NCI-H1417 treated with DMSO at 0.1 percent for 48 hours (cell line): ENCODE measurements around the gene EN2.

Source experiments
- DNase-seq: peaks from one replicate; lab custom pipeline; 2025; lab: John Stamatoyannopoulos, UW

EN2 gene

DNA sequence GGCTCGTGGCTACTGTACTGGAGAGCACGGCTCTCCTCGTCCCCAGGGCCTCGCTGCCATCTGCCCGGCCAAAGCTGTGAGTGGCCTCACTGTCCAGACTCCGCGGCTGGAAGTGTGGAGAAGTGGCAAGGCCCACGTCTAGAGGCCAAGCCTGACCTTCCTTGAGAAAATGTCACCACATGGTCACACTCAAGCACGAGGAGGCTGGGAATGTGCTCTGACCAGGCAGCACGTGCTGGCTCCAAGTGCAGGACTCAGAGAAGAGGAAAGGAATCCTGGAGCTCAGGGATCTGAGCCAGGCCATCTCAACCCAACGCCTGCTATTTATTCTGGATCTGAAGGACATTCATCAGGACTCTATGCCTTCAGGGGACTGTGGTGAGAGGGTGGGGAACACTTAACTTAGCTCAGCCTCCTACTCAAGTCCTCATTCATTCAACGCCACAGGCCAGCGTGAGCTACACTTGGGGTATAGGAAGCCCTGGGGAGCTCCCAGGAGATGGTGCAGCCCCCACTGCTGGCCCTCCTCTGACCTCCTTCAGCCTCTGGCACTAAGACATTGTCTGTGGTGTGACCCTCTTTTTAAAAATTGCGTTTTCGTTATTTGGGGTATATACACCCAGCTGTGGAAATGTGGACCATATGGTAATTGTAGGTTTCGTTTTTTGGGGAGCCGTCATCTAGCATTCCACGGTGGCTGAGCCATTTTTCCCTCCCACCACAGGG, 29.0 kb downstream of the EN2 start:
- DNase-seq = no peak

DNA sequence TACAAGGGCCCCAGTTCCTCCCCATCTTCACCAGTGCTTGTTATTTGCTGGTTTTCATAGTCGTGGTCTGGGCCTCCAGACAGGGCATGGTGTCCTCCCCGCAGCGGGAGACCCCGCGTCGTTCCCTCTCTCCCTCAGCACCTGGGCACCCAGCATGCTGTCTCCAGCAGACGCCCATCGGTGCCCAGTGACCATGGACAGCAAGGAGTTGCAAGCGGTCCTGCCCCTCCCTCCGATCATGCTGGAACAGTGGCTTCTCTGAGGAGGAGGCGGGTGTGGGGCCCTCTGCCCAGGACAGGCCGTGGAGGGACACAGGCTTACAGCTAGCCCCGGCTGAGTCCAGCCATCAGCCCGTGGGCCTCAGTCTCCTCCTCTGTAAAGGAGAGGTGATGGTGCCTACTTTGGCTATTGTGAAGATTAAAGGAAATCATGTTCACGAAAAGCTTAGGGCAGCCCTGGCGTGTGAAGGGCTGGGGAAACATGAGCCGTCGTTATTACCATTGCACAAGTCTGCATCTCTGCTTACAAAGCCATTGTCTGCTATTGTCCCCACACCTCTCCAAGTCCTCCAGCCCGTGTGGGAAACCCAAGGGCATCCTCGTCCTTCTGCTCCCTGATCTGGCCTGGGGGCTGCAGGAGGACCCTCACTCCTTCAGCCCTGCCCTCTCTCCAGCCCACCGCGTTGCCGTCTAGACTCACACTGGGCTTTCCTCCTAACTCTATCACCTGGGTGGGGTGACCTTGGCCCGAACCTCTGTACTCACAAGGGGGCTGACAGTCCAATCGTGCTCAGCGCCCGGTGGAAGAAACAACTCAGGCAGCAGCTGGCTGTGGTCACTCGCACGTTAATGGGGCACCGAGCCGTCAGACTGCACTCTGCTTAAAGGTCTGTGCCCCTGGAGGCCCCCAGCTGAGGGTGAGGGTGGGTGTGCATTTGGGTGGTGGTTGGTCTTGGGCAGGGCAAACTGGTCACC, 29.9 kb downstream of the EN2 start:
- DNase-seq = no peak

DNA sequence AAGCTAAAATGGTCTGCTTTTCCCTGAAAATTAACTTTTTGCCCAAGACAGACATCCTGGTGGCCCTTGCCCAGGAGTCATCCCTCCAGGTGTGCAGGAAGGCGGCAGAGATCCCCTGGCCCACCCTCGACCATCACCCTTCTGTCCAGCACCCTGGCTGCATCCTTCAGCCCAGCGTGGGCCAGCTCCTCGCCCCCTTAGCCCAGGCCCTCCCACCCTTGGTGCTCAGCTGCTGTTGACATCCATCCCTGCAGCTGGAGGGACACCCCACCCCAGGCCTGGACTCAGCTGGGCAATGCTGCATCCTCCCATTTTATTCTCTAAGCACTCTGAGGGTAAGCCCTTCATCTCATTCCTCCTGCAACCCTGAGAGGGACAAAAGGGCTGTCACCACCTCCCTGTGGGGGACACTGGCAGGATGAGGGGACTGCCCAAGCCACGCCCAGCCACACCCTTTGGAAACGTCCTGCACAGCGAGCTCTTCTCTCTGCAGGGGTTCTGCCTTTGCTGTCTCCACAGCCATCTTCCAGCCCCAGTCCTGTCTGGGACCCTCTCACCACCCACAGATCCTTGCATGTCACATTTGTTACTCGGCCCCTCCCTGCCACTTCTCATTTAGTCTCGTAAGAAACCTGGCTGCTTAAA, 30.7 kb downstream of the EN2 start:
- no peak for DNase-seq

DNA sequence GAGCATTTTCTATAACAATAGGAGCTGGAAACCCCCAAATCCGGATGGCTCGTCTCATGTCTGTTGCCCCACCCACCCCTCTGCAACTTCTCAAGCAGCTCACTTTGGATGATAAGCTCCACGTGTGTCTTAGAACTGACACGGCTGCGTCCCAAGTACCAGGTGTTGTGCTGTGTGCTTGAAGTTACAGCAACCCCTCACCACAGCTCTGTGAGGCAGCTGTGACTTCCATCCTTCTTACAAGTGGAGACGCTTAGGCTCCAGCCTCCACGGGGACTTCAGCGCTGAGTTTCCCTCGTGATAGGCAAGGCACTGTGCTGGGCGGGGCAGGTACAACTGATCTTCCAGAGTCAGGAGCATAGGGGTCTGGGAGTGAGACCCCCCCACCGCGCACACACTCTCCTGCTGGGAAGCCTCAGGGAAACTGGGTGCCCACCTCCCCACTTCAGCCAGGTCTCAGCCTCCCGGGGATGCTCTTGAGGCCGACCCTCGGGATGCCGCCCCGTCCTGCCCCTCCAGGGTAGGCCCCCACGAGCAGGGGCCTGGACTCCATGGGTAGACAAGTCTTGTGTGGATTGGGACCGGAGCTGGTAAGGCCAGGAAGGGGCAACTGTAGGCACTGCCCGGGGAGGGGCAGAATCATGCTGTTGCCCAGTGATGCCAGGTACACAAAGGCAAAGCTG, 31.4 kb downstream of the EN2 start:
- DNase-seq = no peak

DNA sequence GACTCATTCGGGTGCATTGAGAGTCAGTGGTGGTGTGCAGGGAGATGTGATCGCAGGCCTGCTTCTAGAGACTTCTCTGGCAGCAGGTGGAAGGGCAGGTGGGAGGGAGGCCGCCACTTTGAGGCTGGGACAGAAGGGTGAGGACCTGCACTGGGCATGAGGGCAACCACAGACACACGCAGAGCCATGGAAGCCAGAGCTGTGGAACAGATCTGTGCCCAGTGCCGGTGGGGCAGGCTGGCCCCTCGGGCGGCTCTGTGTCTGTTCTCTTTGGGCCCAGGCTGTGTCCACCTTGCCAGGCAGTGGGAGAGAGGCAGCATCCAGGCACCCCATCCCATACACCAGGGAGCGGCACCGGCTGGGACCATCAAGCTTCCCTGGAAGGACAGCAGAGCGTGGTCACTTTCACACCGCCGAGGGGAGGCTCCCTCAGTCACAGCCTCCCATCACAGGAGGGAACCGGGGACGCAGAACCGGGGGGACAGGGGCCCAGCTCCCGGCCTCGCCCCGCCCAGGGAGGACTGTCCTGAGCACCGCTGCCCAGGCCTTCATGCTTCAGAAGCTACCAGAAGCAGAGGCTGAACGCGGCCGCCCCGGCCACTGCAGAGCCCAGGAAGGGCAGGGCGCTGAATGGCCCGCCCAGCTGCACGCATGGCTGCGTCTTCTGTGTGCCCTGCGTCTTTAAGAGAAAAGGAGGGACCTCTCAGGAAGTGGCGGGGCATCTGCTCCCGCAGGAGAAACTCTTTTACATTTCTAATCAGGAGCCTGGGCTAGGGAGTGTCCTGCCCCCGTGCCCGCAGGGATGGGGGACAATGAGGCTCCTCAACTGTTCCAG, 32.1 kb downstream of the EN2 start:
- no peak for DNase-seq

DNA sequence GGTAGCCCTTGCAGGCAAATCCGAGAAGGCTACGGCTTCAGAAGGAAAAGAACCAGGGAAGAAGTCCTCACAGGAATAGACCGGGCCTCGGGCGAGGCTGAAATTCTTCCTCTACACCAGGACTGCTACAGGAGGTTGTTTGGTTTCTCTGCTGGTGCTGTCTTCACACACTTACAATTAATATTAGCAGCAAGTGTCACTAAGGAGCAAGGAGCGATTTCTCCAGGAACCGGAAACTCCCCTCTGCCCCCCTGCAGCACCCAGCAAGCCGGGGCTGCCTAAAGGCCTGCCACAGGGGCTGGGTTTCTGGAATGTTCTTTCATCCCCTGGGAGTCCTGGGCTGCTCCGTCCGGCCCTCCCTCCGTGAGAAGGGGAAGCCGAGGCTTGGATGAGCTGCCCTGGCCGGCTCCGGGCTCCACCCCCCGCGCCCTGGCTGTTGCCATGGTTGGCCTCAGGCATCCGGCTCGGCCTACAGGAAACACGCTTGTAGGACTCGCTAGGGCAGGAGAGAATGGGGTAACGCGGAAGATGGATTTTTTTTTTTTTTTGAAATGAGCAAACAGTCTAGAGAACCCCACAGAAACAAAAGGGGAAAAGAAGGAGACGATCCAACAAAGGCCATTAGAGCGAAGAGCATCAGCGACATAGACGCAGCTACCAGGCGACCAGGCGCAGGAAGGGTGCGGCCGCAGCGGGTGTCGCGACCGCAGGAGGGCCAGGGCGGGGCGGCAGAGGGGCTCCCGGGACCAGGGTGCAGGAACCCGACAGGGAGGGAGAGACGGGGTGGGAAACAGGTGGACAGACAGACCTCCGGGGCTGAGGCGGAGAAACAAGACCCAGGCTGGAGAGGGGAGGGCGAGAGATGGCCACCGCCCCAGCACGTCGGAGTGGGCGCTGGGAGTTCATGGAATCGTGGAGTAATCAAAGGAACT, 33.0 kb downstream of the EN2 start:
- no peak for DNase-seq

DNA sequence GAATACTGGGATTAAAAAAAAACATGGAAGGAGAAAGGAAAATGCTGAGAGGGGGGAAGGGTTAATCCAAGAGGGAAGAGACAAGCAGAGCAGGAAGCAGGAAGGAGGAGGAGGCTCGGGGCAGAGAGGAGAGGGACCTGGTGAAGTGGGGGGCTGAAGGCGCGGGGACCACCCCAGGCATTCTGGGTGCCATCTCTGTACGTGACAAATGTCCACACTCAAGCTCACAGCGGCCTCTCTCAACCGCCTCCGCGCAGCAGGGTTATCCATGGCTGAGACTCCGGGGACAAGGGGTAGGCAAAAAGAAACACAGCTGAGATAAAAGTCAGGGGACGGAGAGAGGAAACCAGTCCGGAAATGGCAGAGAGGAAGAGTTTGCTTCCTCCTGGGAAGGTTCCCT, 33.9 kb downstream of the EN2 start:
- DNase-seq = no peak

DNA sequence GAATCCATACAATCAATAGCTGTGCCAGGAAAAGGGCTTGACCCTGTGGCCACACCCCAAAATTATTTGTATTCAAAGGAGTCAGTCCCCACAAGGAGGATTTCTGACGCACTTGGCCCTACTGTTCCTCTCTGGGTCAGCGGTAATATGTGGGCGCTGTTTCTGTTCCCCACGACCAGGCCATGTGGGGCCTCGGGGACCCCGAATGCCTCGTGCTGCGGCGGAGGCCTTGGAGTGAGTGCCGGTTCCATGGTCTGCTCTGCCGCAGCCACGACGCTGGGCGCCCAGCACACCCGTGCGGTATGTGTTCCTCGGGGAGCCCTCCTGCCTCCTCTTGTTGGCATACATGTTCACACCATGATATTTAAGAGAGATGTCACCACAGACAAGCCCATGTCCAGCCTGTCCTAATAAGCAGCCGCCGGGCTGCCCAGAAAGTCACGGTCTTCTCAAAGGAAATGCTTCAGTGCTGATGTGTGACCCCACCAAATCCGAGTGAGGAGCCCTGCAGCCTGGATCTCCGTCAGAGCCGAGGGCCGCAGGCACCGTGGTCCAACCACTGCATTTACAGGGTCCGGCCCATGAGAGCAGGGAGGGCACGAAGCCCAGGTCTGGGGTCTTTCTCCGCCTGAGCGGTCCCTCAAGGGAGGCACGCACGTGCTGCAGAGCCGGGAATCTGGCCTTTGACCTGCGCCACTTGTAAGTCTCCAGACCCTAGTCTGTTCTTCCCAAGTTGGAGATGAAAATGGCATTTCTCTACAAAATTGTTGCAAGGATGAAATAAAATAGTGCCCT, 36.0 kb downstream of the EN2 start:
- DNase-seq = no peak

DNA sequence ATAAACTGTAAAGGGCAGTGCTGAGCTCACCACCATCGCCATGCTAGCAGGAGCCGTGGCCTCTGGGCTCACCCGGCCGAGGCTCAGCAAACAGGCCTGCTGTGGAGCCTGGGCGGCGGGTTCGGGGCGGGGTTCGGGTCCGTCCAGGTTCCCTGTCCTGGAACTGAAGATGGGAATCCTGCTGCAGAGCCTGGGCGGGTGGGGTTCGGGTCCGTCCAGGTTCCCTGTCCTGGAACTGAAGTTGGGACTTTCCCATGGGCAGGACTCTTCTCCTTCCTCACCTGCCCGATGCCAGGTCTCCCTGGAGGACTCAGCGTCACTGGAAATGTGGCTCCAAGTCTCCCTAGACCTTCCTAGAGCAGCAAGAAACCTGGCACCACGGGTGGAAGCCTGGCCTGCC, 36.6 kb downstream of the EN2 start:
- no peak for DNase-seq

DNA sequence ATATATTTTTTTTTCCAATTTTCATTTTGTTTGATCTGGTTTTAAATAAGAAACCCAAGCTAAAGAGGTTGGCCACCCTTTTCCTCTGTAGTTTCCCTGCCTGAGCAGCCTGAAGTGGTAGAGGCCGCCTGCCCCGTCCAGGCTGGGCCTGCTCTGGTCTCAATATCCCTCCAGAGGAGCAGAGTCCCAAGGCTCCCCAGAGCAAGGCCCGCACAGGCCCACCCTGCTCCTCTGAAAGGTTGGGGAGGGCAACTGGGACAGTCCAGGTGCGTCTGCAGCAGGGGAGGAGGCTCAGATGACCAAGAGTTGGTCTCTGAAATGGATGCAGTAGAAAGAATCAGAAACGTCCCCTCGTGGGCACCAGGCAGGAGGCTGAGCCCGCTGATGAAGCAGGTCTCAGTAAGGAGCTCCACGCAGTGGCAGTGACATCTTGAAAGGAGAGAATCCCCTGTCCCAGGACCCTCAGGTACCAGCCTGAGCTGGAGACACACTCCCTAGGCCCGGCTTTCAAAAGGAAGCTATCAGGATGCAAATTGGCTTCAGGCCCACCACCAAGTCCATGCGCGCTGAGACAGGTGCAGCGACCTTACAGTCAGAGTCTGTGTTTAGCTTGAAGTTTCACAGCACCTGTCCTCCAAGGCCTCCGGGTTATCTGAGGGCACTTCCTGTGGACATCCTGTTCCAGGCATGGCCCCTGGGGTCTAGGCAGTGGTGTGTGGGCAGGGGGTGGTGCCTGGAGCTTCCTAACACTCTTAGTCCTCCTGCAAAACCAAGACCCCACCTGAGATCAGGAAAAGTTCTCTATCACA, 37.7 kb downstream of the EN2 start:
- no peak for DNase-seq

DNA sequence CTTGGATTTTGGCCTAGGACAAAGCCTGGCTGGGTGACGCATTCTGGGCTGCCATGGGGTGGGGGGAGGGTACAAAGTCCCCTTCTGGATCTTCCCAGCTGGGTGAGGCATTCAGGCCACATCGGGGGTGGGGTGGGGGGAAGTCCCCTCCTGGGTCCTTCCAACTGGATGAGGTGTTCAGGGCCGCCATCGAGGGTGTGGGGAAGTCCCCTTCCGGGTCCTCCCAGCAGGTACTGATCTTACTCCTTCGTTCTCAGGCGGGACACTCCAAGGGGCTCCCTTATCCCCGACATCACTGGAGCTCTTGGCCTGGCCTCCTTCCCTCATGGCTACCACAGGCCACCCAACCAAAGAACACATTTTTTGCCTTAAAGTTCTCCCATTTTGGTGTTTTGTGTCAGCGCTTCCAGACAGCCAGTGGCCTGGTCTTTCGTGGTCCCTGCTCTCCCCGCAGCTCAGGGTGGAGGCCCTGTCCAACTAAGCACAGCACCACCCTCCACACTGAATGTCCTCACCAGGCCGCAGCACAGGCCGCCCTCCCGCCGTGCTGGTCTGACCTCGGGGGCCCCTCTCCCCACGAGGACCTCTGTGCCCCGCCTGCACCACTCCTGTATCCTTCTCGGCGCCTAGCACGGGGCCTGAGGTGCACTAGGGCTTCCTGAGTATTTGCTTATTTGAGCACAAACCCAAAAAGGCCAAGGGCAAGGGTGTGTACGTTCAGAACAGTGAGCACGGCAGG, 38.5 kb downstream of the EN2 start:
- DNase-seq = no peak

DNA sequence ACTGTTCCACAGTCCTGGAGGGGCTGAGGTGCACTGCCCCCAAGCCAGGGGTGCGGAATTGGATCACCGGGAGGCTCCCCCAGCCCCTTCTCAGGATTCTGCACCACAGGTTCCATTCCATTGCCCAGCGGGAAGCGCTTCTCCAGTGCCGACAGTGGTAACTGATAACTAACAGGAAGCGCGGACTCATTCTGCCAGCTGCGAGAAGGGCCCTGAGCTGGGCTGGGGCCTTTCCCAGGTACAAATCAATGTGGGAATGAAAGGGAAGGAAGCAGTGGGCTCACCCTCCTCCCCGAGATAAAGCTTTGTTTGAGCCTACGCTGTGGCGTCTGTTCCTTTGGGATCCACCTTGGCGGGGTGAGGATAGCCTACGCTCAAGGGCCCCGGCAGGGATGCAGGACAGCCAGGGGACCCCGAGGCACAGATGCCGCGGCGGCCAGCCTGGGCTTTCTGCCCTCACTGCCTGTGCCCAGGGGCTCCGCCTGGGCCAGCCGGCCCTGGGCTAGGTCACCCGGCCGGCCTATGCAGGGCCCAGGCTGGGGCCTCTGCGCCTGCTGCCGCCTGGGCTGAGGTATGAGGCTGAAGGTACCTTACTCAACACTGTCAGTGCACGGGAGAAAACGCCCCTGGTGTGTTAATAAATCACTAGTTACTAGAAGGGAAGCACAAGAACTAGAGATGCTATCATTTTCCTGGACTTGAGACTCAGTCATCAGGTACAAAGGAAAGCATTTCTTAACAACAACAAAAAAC, 39.4 kb downstream of the EN2 start:
- no peak for DNase-seq

DNA sequence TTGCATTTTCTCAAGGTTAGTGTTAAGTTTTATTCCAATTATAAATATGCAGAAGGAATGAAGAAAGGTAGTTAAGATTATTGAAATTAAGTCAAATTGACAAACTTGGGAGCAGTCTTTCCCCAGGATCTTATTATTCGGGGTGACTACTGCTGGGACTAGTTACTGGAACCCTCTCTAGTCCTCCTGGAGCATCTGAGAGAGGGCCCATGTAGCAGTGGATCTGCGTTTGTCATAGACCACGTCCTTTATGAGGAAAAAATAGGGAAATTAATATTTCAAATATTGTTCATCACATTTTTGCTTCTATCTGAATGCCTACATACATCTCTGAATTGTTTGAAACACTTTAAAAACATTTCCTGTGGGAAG, 47.5 kb downstream of the EN2 start:
- DNase-seq = no peak

DNA sequence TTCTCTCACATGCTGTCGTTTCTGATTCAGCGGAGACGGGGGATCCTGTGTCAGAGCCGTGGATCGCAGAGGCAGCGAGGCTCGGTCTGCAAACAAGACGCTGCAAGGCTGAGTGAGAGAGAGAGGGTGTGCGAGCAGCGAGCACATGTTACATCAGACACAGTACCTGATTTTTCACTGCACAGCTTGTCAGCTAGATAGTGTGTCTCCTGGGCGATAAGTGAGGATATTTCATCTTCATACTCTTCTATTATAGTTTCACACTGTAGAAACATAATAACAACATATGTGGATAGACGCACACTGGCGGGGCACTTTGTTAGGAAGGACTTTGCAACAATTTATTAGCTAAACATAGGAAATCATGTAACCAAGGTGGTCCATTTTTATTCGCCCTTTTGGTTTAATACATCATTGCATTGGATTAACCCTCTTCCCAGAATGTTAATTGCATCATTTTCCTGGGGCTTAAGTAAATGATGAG, 49.0 kb downstream of the EN2 start:
- no peak for DNase-seq

DNA sequence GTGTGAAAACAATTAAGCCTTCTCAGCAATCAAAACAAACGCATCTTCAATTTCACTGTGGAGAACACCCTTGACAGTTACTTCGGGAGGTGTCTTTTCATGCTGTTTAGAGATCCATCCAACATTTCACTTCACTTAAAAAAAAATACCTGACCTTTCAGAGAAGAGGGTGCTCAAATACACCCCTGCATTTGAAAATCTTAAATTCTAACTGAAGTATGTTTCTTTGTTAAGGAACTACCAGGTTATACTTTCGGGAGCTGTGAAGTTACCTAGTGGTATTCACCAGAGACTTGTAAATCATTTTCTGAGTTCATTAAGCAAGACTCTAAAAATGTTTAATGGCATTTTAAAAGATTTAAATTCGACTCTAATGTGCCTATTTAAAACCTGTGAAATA, 49.6 kb downstream of the EN2 start:
- DNase-seq = no peak

DNA sequence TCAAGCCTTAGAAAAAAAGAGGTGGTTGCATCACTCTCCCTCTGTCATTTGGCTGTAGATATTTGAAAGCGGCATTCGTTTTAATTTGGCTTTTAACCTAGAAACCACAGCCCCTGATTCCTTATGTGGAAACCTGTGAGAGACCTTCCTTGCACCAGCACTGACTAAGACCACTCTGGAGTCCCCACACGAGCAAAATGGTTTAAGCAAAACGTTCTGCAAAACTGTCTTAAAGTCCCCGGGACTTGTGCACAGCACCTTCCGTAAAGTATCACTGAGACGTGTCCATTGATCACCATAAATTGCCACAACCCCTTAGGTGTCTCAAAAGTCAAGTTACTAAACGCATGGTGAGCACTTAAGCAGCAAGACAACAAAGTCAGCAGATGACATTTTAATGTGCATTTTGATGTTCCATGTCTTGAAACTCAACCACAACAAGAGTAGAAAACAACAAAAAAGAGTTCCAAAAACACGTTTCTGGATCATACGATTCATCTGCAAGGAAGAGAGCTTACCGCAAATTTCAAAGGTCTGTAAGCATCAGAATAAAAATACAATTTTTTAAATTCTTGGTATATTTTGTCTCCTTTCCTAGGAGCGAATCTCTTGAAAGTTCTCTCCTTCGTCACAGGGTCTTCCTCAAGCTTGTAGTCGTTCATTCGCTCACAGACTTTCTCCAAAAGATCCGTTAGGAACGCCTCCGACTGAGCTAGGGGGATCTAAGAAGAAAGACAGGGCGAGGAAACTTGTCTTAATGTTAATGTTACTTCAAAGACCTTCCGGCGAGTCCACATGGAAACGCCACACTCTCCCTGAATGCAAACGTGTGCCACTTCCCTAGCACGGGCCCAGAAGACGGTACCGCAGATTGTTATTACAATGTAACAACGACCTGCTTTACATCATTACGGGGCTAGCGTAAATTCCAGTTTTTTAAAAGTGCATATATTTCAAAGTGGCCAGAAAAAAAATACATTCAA, 50.7 kb downstream of the EN2 start:
- DNase-seq = no peak
